Esophagus muscularis mucosa (tissue), 4 donors: ENCODE data around the gene RCN1.

Source experiments
- EP300 ChIP-seq: sonication (generic); formaldehyde crosslinking; IDR thresholded peaks from one replicate; pipeline ENCODE4 v1.6.1; 2017; ENCODE audit warnings: antibody characterized with exemption
- POLR2A ChIP-seq: fragments of 450-650 bp; IDR thresholded peaks from one replicate; pipeline ENCODE4 v1.6.1; 2017; ENCODE audit warnings: antibody characterized with exemption, moderate library complexity, mild to moderate bottlenecking, low read depth
- POLR2AphosphoS5 ChIP-seq, 2 donors: sonication (generic); formaldehyde crosslinking; IDR thresholded peaks; one replicate each; pipeline ENCODE4 v1.6.1; 2017; ENCODE audit warnings: antibody characterized with exemption in 2 of 2
- TF ChIP-seq, protein P1 (sequence below), 3 experiments: fragments of 200-600 bp in 2 of 3; fragments of 450-650 bp in 1 of 3; sonication (generic) in 2 of 3; IDR thresholded peaks; one replicate each; pipeline ENCODE4 v1.5.1; 2017 to 2019; ENCODE audit warnings: antibody characterized with exemption in 3 of 3, mild to moderate bottlenecking in 2 of 3, moderate library complexity in 1 of 3

DNA sequence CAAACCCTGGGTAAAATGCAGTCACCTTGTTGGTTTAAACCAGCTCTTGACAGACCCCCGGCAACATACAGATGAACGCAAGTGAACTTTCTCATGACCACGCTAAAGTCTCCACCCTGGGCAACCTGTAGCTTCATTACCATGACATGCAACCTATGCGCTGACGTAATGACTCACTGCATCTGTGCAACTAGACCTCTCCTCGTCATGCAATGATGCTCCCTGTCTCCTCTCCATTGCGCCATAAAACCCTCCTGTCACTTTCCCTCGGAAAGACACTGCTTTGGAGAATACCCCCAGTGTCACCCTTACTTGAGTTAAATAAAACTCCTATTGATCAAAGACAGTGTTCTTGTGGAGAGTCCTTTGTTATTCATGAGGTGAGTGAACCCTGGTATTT lies 52.5 kb downstream of the RCN1 start:
- no peak for TF ChIP-seq POLR2A
- TF ChIP-seq, protein P1, sequence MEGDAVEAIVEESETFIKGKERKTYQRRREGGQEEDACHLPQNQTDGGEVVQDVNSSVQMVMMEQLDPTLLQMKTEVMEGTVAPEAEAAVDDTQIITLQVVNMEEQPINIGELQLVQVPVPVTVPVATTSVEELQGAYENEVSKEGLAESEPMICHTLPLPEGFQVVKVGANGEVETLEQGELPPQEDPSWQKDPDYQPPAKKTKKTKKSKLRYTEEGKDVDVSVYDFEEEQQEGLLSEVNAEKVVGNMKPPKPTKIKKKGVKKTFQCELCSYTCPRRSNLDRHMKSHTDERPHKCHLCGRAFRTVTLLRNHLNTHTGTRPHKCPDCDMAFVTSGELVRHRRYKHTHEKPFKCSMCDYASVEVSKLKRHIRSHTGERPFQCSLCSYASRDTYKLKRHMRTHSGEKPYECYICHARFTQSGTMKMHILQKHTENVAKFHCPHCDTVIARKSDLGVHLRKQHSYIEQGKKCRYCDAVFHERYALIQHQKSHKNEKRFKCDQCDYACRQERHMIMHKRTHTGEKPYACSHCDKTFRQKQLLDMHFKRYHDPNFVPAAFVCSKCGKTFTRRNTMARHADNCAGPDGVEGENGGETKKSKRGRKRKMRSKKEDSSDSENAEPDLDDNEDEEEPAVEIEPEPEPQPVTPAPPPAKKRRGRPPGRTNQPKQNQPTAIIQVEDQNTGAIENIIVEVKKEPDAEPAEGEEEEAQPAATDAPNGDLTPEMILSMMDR (IDR thresholded peaks at IDR 0.05), result no peak
- no peak for TF ChIP-seq POLR2AphosphoS5 (IDR thresholded peaks at IDR 0.05)
- no peak for TF ChIP-seq EP300
